Fibroblast of villous mesenchyme (primary cell): ENCODE measurements around the gene NIPAL3. TPM values are rescaled to one million over a fixed set of nuclear protein-coding genes. Genes with fewer than 3 reads are reported as not detected.
"Not testable (repeated sequence)": the region's sequence is repeated elsewhere in the genome, so short reads cannot be mapped to it uniquely, and the experiment has no call there.

Experiments used
- DNase-seq: peaks from one replicate; pipeline ENCODE4 v3.0.0-alpha.2; 2010; ENCODE audit warnings: low read depth
- H3K4me3 ChIP-seq: 2 replicates; pipeline ENCODE4 v1.5.1; 2011; ENCODE audit warnings: low read depth, mild to moderate bottlenecking, low read length
- CTCF ChIP-seq: IDR thresholded peaks from 2 replicates; pipeline ENCODE4 v1.5.1; 2012; ENCODE audit warnings: low read depth, mild to moderate bottlenecking, low read length; ENCODE audit not compliant: insufficient read depth
- total RNA-seq: library from RNA; depleted of rRNA; stranded (reverse); fragments of >200 nt; gene quantifications from 2 replicates; pipeline ENCODE4 v1.2.3, GENCODE V29; 2012

The NIPAL3 gene
- total RNA-seq, 1 donor: 81.2 TPM

GRCh38 chr1:24451746-24452145 lies 36.1 kb downstream of the NIPAL3 start:
- no peak for TF ChIP-seq CTCF
- no peak overlapping the region for H3K4me3 ChIP-seq
- DNase-seq: no peak

GRCh38 chr1:24452922-24453485 lies 37.4 kb downstream of the NIPAL3 start:
- DNase-seq: no peak
- no peak overlapping the region for H3K4me3 ChIP-seq
- no peak for TF ChIP-seq CTCF

- no peak for DNase-seq
- TF ChIP-seq CTCF: no peak
- H3K4me3 ChIP-seq: no peak overlapping the region
These were observed 39.1 kb downstream of the NIPAL3 start for GRCh38 chr1:24454673-24455072.

- DNase-seq: no peak
- no peak overlapping the region for H3K4me3 ChIP-seq
- TF ChIP-seq CTCF: no peak
These were observed 39.7 kb downstream of the NIPAL3 start for GRCh38 chr1:24455272-24455671.

- H3K4me3 ChIP-seq: no peak overlapping the region
- no peak for TF ChIP-seq CTCF
- no peak for DNase-seq
These were observed 42.3 kb downstream of the NIPAL3 start for GRCh38 chr1:24457866-24458265.

GRCh38 chr1:24459551-24460266 lies 44.1 kb downstream of the NIPAL3 start:
- no peak for DNase-seq
- no peak overlapping the region for H3K4me3 ChIP-seq
- TF ChIP-seq CTCF: no peak

- H3K4me3 ChIP-seq, DNase-seq: not testable (repeated sequence)
These were observed 46.5 kb downstream of the NIPAL3 start for GRCh38 chr1:24462128-24462527.
